Stimulated activated CD8-positive, alpha-beta memory T cell treated with anti-CD3 and anti-CD28 coated beads, Interleukin-4, amount 100 ng/mL, for 4 hours (primary cell): ENCODE data around the gene ALDOC.
"Not testable (repeated sequence)": the region's sequence is repeated elsewhere in the genome, so short reads cannot be mapped to it uniquely, and the experiment has no call there.

Experiments
- DNase-seq, 2 donors: peaks; one replicate each; pipeline ENCODE4 v3.0.0-alpha.2; 2020; ENCODE audit warnings: low read depth in 2 of 2, low spot score in 1 of 2

ALDOC gene

GRCh38 chr17:28584434-28584833 is 7.7 kb upstream of the ALDOC start:
- no peak for DNase-seq

GRCh38 chr17:28582513-28582912 is 5.8 kb upstream of the ALDOC start:
- DNase-seq, result no peak

- DNase-seq, result no peak
These were observed 4.3 kb upstream of the ALDOC start for GRCh38 chr17:28580959-28581358.

GRCh38 chr17:28579526-28579925 is 2.8 kb upstream of the ALDOC start:
- no peak for DNase-seq

GRCh38 chr17:28578246-28579195 is 1.8 kb upstream of the ALDOC start:
- no peak for DNase-seq

- DNase-seq, result no peak
These were observed 750 bp upstream of the ALDOC start for GRCh38 chr17:28577466-28577824.

- DNase-seq, result not testable (repeated sequence)
These were observed 679 bp downstream of the ALDOC start for GRCh38 chr17:28576016-28576415.

GRCh38 chr17:28575126-28575795 is 1.4 kb downstream of the ALDOC start:
- no peak for DNase-seq

GRCh38 chr17:28574526-28574925 is 2.2 kb downstream of the ALDOC start:
- no peak for DNase-seq

- no peak for DNase-seq
These were observed 2.7 kb downstream of the ALDOC start for GRCh38 chr17:28573966-28574480.

- DNase-seq, result no peak
These were observed 3.2 kb downstream of the ALDOC start for GRCh38 chr17:28573521-28573920.

- no peak for DNase-seq
These were observed 3.7 kb downstream of the ALDOC start for GRCh38 chr17:28573040-28573380.

- no peak for DNase-seq
These were observed 4.2 kb downstream of the ALDOC start for GRCh38 chr17:28572259-28573039.

GRCh38 chr17:28571361-28572122 is 5.2 kb downstream of the ALDOC start, which contains the start of gene PIGS:
Gene PIGS (minus strand): TSS chr17:28571524. CDS start chr17:28571496, 28 bp downstream.
- DNase-seq, result peak; percentile 78 to 80

GRCh38 chr17:28570716-28571360 is 5.9 kb downstream of the ALDOC start:
- no peak for DNase-seq

- no peak for DNase-seq
These were observed 7.2 kb downstream of the ALDOC start for GRCh38 chr17:28569446-28569845.

GRCh38 chr17:28567604-28568003 is 9.1 kb downstream of the ALDOC start:
- no peak for DNase-seq

- DNase-seq, result no peak
These were observed 13.2 kb downstream of the ALDOC start for GRCh38 chr17:28563475-28563874.

GRCh38 chr17:28555022-28555421 is 21.7 kb downstream of the ALDOC start:
- no peak for DNase-seq

GRCh38 chr17:28554565-28554964 is 22.1 kb downstream of the ALDOC start:
- no peak for DNase-seq
